OCI-LY3 (cell line): ENCODE results near the gene CHRM1.
A peak's percentile ranks its signal among the peaks of the same experiment; 100 is the strongest.

ENCODE experiments used
- H2AFZ ChIP-seq: fragments of 200-600, 300-600 bp; shearing (Covaris generic); 2 replicates; pipeline ENCODE4 v1.6.0; 2014; ENCODE audit warnings: antibody characterized with exemption, low read depth, low read length
- H3K27ac ChIP-seq: fragments of 200-600, 300-600 bp; sonication (generic); 2 replicates; pipeline ENCODE4 v1.5.1; 2014; ENCODE audit warnings: mild to moderate bottlenecking, low read length, moderate library complexity, mixed read lengths
- H3K27me3 ChIP-seq: fragments of 200-600, 300-600 bp; sonication (generic); 2 replicates; pipeline ENCODE4 v1.6.1; 2014; ENCODE audit warnings: low read depth, low read length, mixed read lengths
- H3K36me3 ChIP-seq: fragments of 200-600, 300-600 bp; sonication (generic); replicated peaks from 2 replicates; pipeline ENCODE3; 2014; ENCODE audit warnings: low read depth, low read length, mixed read lengths
- H3K4me1 ChIP-seq: fragments of 300-600, 200-600 bp; sonication (generic); 2 replicates; pipeline ENCODE4 v1.6.1; 2014; ENCODE audit warnings: low read length, mixed read lengths
- H3K4me2 ChIP-seq: fragments of 200-600, 300-600 bp; sonication (generic); 2 replicates; pipeline ENCODE4 v1.6.1; 2014; ENCODE audit warnings: low read length, mixed read lengths
- H3K4me3 ChIP-seq: fragments of 300-600, 200-600 bp; sonication (generic); 2 replicates; pipeline ENCODE4 v1.5.1; 2014; ENCODE audit warnings: antibody characterized with exemption, mild to moderate bottlenecking, low read length, moderate library complexity
- H3K79me2 ChIP-seq: fragments of 300-600, 200-600 bp; shearing (Covaris generic); 2 replicates; pipeline ENCODE4 v1.6.1; 2014; ENCODE audit warnings: mild to moderate bottlenecking, low read length, mixed read lengths
- H3K9ac ChIP-seq: fragments of 300-600, 200-600 bp; shearing (Covaris generic); 2 replicates; pipeline ENCODE4 v1.6.0; 2014; ENCODE audit warnings: mild to moderate bottlenecking, low read length, moderate library complexity
- H3K9me3 ChIP-seq: fragments of 200-600, 300-600 bp; shearing (Covaris generic); 2 replicates; pipeline ENCODE4 v1.6.1; 2014; ENCODE audit warnings: low read length, mixed read lengths; ENCODE audit not compliant: insufficient read depth
- H4K20me1 ChIP-seq: fragments of 200-600, 300-600 bp; sonication (generic); 2 replicates; pipeline ENCODE4 v1.6.1; 2016; ENCODE audit warnings: low read length, mixed read lengths; ENCODE audit not compliant: insufficient read depth
- EZH2phosphoT487 ChIP-seq: fragments of 200-600 bp; shearing (Covaris generic); IDR thresholded peaks from 2 replicates; pipeline ENCODE4 v1.6.1; 2018; ENCODE audit warnings: antibody characterized with exemption, mixed run types, low read depth
- TF ChIP-seq, protein P1 (sequence below): fragments of 200-600, 300-600 bp; sonication (generic); IDR thresholded peaks from 2 replicates; pipeline ENCODE4 v1.5.1; 2014; ENCODE audit warnings: antibody characterized with exemption, low read length, low read depth

CHRM1 gene

GRCh38 chr11:62883673-62884072, 37.5 kb downstream of the CHRM1 start:
- no peak overlapping the region for H3K27ac ChIP-seq
- H2AFZ ChIP-seq = no peak overlapping the region
- TF ChIP-seq, protein P1, sequence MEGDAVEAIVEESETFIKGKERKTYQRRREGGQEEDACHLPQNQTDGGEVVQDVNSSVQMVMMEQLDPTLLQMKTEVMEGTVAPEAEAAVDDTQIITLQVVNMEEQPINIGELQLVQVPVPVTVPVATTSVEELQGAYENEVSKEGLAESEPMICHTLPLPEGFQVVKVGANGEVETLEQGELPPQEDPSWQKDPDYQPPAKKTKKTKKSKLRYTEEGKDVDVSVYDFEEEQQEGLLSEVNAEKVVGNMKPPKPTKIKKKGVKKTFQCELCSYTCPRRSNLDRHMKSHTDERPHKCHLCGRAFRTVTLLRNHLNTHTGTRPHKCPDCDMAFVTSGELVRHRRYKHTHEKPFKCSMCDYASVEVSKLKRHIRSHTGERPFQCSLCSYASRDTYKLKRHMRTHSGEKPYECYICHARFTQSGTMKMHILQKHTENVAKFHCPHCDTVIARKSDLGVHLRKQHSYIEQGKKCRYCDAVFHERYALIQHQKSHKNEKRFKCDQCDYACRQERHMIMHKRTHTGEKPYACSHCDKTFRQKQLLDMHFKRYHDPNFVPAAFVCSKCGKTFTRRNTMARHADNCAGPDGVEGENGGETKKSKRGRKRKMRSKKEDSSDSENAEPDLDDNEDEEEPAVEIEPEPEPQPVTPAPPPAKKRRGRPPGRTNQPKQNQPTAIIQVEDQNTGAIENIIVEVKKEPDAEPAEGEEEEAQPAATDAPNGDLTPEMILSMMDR = no peak
- TF ChIP-seq EZH2phosphoT487 = no peak
- no peak overlapping the region for H3K9ac ChIP-seq
- no peaks in the 10 kb centered on the region for H3K27me3 ChIP-seq
- peaks cover 23% of the 10 kb centered on the region for H3K4me1 ChIP-seq
- H3K79me2 ChIP-seq = peaks cover 74% of the 10 kb centered on the region
- H3K4me3 ChIP-seq = no peak overlapping the region
- peaks cover 53% of the 10 kb centered on the region for H4K20me1 ChIP-seq
- H3K36me3 ChIP-seq = peaks cover 79% of the 10 kb centered on the region
- H3K9me3 ChIP-seq = no peaks in the 10 kb centered on the region
- H3K4me2 ChIP-seq = no peak overlapping the region

- Histone ChIP-seq H3K4me1 (peaks cover 23% of the 10 kb centered on the region), H3K4me3 (peak overlapping the region; percentile 87), H3K36me3 (peaks cover 71% of the 10 kb centered on the region), H3K27me3 (no peaks in the 10 kb centered on the region), H3K9me3 (no peaks in the 10 kb centered on the region), H4K20me1 (peaks cover 46% of the 10 kb centered on the region), H3K27ac (peak overlapping the region; percentile 92), H2AFZ (no peak overlapping the region), H3K4me2 (peak overlapping the region; percentile 85), H3K79me2 (peaks cover 81% of the 10 kb centered on the region), H3K9ac (peak overlapping the region; percentile 95)
- TF ChIP-seq EZH2phosphoT487 = no peak
Observed at GRCh38 chr11:62882788-62883501, 38.2 kb downstream of the CHRM1 start.

DNA sequence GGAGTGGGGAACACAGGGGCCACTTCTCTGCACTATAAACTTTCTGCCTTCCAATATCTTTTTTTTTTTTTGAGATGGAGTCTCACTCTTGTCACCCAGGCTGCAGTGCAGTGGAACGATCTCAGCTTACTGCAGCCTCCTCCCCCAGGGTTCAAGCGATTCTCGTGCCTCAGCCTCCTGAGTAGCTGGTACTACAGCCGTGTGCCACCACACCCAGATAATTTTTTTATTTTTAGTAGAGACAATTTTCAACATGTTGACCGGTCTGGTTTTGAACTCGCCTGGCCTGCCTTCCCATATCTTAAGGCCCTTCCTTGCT, 38.8 kb downstream of the CHRM1 start:
- H4K20me1 ChIP-seq = peaks cover 42% of the 10 kb centered on the region

DNA sequence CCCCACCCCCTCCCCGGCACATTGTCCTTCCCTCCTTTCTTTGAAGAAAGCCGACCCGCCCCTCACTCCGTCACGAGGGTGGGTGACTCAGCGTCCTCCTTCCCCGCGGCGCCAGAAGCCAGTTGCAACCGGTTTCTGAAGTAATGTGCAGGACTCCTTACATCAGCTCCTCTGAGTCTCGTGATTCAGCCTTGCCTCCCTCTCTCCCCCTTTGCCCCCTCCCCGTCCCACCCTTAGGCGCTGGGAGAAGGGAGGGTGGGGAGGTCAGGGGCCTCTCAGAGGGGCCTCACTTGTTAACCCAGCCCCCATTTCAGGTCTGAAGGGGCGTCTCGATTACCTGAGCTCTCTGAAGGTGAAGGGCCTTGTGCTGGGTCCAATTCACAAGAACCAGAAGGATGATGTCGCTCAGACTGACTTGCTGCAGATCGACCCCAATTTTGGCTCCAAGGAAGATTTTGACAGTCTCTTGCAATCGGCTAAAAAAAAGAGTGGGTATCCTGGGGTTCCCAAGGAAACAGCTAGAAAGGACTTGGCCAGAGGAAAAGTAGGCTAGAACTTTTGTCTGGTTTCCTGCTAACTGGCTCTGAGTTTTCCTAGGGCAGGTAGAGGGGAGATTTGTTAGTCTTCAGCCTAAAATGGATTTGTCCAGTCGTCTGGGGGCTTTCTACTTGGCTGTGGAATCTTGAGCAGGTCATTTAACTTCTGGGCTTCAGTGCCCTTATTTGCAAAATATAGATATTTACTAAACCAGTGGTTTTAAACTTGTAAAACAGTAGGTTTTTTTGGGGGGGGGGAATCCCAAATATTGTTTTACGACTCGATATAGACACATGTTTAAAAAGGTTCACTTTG, 39.4 kb downstream of the CHRM1 start:
- H3K27me3 ChIP-seq = no peaks in the 10 kb centered on the region
- H3K36me3 ChIP-seq = peaks cover 68% of the 10 kb centered on the region
- peaks cover 40% of the 10 kb centered on the region for H4K20me1 ChIP-seq
- H3K9me3 ChIP-seq = no peaks in the 10 kb centered on the region
- no peak overlapping the region for H2AFZ ChIP-seq
- no peak for TF ChIP-seq EZH2phosphoT487
- TF ChIP-seq, protein P1 = no peak
- H3K4me3 ChIP-seq = peak overlapping the region; percentile 87
- H3K79me2 ChIP-seq = peaks cover 91% of the 10 kb centered on the region
- H3K4me1 ChIP-seq = peaks cover 23% of the 10 kb centered on the region
- peak overlapping the region; percentile 95 for H3K9ac ChIP-seq
- peak overlapping the region; percentile 85 for H3K4me2 ChIP-seq
- H3K27ac ChIP-seq = peak overlapping the region; percentile 92

More for the DNA sequence above, 38.8 kb downstream of the CHRM1 start:
- no peaks in the 10 kb centered on the region for H3K9me3 ChIP-seq
- H3K27ac ChIP-seq = peak overlapping the region; percentile 92
- H3K27me3 ChIP-seq = no peaks in the 10 kb centered on the region
- peak overlapping the region; percentile 95 for H3K9ac ChIP-seq
- peak overlapping the region; percentile 85 for H3K4me2 ChIP-seq
- H2AFZ ChIP-seq = no peak overlapping the region
- peaks cover 23% of the 10 kb centered on the region for H3K4me1 ChIP-seq
- H3K36me3 ChIP-seq = peaks cover 69% of the 10 kb centered on the region
- H3K79me2 ChIP-seq = peaks cover 87% of the 10 kb centered on the region
- no peak for TF ChIP-seq EZH2phosphoT487
- TF ChIP-seq, protein P1 = no peak
- peak overlapping the region; percentile 87 for H3K4me3 ChIP-seq
